Measurements from ENCODE around the gene ACSF3. TPM values are rescaled to one million over a fixed set of nuclear protein-coding genes. Genes with fewer than 3 reads are reported as not detected.
A peak's percentile ranks its signal among the peaks of the same experiment; 100 is the strongest.

ACSF3 gene
- total RNA-seq, 2 experiments from 2014 or later = 44.7 to 49.5 TPM

DNA sequence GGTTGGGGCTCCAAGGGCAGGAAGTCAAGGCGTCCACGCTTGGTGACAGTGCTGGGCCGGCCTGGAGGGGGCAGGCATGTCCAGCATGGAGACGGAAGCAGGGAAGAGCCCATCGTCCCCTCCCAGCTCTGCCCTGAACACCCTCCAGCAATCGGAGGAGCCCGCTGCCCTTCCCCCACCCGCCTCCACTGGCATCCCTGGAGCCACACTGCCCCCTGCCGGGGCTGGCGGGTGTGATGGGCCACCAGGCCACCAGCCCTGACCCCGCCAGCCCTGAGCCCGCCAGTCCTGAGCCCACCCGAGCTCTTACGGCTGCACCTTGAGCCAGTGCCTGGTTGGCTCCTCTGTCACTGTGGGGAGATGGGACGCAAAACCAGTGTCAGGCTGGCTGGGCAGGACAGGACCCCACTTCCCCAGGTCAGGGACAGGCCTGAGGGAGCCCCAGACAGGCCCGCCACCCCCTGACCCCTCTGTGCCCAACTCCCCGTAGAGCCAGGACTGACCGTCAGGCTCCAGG lies 73.8 kb downstream of the ACSF3 start:
- H3K36me3 ChIP-seq (ENCODE audit: insufficient read depth, low read length) = no peaks in the 10 kb centered on the region
- peaks cover 0 to 5% of the 10 kb centered on the region in 2 experiments for H3K9me3 ChIP-seq (ENCODE audit: control insufficient read depth in 1 of 2, insufficient read depth in 1 of 2, low read length in 2 of 2)
- H3K9me3 Mint-ChIP-seq = no peaks in the 10 kb centered on the region
- no peaks in the 10 kb centered on the region for H3K36me3 Mint-ChIP-seq (ENCODE audit: low read depth)
- peaks cover 8% of the 10 kb centered on the region for H3K4me1 Mint-ChIP-seq (ENCODE audit: low read depth)
- no peaks in the 10 kb centered on the region for H3K27me3 ChIP-seq (ENCODE audit: control insufficient read depth in 1 of 2, insufficient read depth in 2 of 2, low read length in 2 of 2)
- ATAC-seq (ENCODE audit: poor library complexity) (peak; percentile 18), DNase-seq (peak; percentile 76 to 91 (median 84))
- CTCF ChIA-PET = interaction anchor here (0.7 to 1.2 kb wide), 2 partner anchors 47 to 224 kb away, joined by 3 to 5 read pairs; no protein-coding TSS in a partner anchor
- H3K4me3 ChIP-seq (ENCODE audit: low read length) = no peak overlapping the region
- H3K4me1 ChIP-seq (ENCODE audit: insufficient read depth, low read length) = peaks cover 30% of the 10 kb centered on the region
- TF ChIP-seq, protein P1, sequence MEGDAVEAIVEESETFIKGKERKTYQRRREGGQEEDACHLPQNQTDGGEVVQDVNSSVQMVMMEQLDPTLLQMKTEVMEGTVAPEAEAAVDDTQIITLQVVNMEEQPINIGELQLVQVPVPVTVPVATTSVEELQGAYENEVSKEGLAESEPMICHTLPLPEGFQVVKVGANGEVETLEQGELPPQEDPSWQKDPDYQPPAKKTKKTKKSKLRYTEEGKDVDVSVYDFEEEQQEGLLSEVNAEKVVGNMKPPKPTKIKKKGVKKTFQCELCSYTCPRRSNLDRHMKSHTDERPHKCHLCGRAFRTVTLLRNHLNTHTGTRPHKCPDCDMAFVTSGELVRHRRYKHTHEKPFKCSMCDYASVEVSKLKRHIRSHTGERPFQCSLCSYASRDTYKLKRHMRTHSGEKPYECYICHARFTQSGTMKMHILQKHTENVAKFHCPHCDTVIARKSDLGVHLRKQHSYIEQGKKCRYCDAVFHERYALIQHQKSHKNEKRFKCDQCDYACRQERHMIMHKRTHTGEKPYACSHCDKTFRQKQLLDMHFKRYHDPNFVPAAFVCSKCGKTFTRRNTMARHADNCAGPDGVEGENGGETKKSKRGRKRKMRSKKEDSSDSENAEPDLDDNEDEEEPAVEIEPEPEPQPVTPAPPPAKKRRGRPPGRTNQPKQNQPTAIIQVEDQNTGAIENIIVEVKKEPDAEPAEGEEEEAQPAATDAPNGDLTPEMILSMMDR (IDR thresholded peaks at IDR 0.05) = peak; percentile 84
- H3K27ac ChIP-seq (ENCODE audit: low read depth in 1 of 2, low read length in 2 of 2) = no peak overlapping the region
- POLR2A ChIA-PET = interaction anchor here (1.2 kb wide), 2 partner anchors 70 to 225 kb away, joined by 4 to 7 read pairs; no protein-coding TSS in a partner anchor
- intact Hi-C loops (cut with DNase I, micrococcal nuclease) = loop anchor here (1.0 to 5.0 kb wide), 8 partner anchors 49 to 725 kb away; partner anchors contain the start of genes GALNS (in 1 of the 2), TRAPPC2L (in 1 of the 2) and ZNF778 (in 1 of the 2)
- no peak overlapping the region for H3K4me3 Mint-ChIP-seq
- H3K27ac Mint-ChIP-seq = no peak overlapping the region
- peaks cover 4% of the 10 kb centered on the region for H3K27me3 Mint-ChIP-seq

DNA sequence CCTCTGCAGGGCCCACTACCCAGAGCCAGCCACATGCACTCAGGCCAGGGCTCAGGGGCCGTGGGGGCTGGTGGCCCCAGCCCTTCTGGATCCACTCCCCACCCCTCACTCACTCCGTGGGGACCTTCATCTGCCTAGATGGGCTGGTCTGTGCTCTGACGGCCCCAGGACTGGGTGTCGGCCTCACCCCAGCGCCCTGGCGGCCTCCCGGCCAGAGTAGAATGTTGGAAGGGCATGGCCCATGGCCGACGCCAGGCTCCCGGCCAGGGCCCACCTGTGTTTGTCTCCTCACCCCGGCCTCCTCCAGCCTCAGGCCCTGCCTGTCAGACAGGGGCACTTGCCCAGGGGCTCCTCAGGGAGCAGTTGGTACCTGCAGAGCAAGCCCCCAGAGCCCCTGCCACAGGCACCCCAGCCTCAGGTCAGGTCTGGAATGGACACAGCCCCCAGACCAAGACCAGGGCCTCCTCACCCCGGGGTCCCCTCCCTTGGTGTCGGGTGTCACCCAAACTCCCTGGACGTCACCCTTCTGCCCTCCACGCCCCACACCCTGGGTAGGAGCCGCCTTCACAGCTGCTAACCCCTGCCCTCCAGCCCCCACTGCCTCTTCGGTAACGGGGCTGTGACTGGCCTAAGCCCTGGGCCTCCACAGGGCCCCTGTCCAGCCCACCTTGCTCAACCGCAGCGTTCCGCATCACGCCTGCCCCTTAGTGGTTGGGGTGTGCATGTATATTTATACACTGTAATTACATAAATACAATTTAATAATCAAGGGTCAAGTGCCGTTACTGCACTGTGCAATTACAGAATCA lies 74.9 kb downstream of the ACSF3 start:
- DNase-seq (no peak), ATAC-seq (ENCODE audit: poor library complexity) (no peak)
- Mint-ChIP-seq H3K27ac (no peak overlapping the region), H3K27me3 (peaks cover 4% of the 10 kb centered on the region), H3K36me3 (ENCODE audit: low read depth) (no peaks in the 10 kb centered on the region), H3K4me1 (ENCODE audit: low read depth) (peaks cover 8% of the 10 kb centered on the region), H3K4me3 (no peak overlapping the region), H3K9me3 (no peaks in the 10 kb centered on the region)
- no peak overlapping the region for H3K4me3 ChIP-seq (ENCODE audit: low read length)
- H3K36me3 ChIP-seq (ENCODE audit: insufficient read depth, low read length) = no peaks in the 10 kb centered on the region
- no peak overlapping the region for H3K27ac ChIP-seq (ENCODE audit: low read depth in 1 of 2, low read length in 2 of 2)
- peaks cover 0 to 5% of the 10 kb centered on the region in 2 experiments for H3K9me3 ChIP-seq (ENCODE audit: control insufficient read depth in 1 of 2, insufficient read depth in 1 of 2, low read length in 2 of 2)
- H3K4me1 ChIP-seq (ENCODE audit: insufficient read depth, low read length) = peaks cover 30% of the 10 kb centered on the region
- intact Hi-C loops (cut with DNase I, micrococcal nuclease) = loop anchor here in 1 of 2 experiments (5.0 kb wide), 1 partner anchor 431 kb away; no protein-coding TSS in a partner anchor
- ChIA-PET POLR2A (no interaction called here), CTCF (no interaction called here)
- TF ChIP-seq, protein P1 (IDR thresholded peaks at IDR 0.05) = no peak
- H3K27me3 ChIP-seq (ENCODE audit: control insufficient read depth in 1 of 2, insufficient read depth in 2 of 2, low read length in 2 of 2) = no peaks in the 10 kb centered on the region

DNA sequence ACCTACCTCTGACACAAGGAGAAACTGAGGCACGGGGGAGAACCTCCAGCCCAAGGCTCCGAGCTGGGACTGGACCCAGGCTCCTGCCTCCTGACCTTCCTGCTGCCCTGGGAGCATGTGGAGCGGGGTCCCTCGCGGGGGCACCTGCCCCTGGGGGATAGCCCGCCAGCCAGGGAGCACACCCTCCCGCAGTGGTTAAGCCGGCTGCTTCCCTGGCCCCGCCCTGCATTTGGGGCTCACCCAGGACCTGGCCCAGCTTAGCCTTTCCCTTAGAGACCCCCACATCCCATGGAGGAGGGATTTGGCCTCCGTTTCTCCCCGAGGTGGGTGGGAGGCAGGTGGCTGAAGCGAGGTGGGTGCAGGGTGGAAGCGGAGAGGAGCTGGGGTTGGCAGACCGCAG lies 76.1 kb downstream of the ACSF3 start:
- CTCF ChIA-PET = no interaction called here
- H3K27ac ChIP-seq (ENCODE audit: low read depth in 1 of 2, low read length in 2 of 2) = no peak overlapping the region
- peaks cover 30% of the 10 kb centered on the region for H3K4me1 ChIP-seq (ENCODE audit: insufficient read depth, low read length)
- DNase-seq (no peak), ATAC-seq (ENCODE audit: poor library complexity) (no peak)
- POLR2A ChIA-PET = no interaction called here
- intact Hi-C loops (cut with DNase I, micrococcal nuclease) = loop anchor here (2.0 to 5.0 kb wide), 2 partner anchors 47 to 432 kb away; partner anchors contain the start of gene ZNF778 (in 1 of the 2)
- Mint-ChIP-seq H3K36me3 (ENCODE audit: low read depth) (no peaks in the 10 kb centered on the region), H3K4me1 (ENCODE audit: low read depth) (peaks cover 8% of the 10 kb centered on the region), H3K4me3 (no peak overlapping the region), H3K9me3 (no peaks in the 10 kb centered on the region), H3K27ac (no peak overlapping the region), H3K27me3 (peaks cover 4% of the 10 kb centered on the region)
- no peak overlapping the region for H3K4me3 ChIP-seq (ENCODE audit: low read length)
- no peaks in the 10 kb centered on the region for H3K27me3 ChIP-seq (ENCODE audit: control insufficient read depth in 1 of 2, insufficient read depth in 2 of 2, low read length in 2 of 2)
- H3K9me3 ChIP-seq (ENCODE audit: control insufficient read depth in 1 of 2, insufficient read depth in 1 of 2, low read length in 2 of 2) = peaks cover 0 to 5% of the 10 kb centered on the region in 2 experiments
- H3K36me3 ChIP-seq (ENCODE audit: insufficient read depth, low read length) = no peaks in the 10 kb centered on the region
- TF ChIP-seq, protein P1 (IDR thresholded peaks at IDR 0.05) = no peak

Measured in CD4-positive, alpha-beta T cell (primary cell).